Measurements from ENCODE around the gene KCNQ5.

The KCNQ5 gene

DNA sequence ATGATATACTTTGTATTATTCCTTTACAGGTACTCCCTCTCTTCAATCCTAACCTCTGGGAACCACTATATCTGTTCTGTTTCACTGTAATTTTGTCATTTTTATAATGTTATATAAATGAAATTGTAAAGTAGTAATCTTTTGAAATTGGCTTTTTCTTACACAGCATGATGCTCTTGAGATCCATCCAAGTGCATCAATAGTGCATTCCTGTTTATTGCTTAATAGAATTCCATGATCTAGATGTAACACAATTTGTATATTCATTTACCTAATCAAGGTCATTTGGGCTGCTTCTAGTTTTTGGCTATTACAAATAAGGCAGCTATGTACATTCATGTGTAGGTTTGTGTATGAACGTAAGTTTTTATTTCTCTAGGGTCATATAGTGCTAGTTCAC, 428.8 kb downstream of the KCNQ5 start:
- Histone ChIP-seq H3K4me1 (ENCODE audit: insufficient read depth, poor library complexity, severe bottlenecking) (peaks cover 9% of the 10 kb centered on the region), H3K4me3 (ENCODE audit: severe bottlenecking) (no peak overlapping the region), H3K27me3 (ENCODE audit: insufficient read depth, poor library complexity, severe bottlenecking) (no peaks in the 10 kb centered on the region), H3K27ac (ENCODE audit: poor library complexity, severe bottlenecking) (no peak overlapping the region), H3K36me3 (ENCODE audit: low read depth) (no peaks in the 10 kb centered on the region), H3K9me3 (ENCODE audit: severe bottlenecking) (no peaks in the 10 kb centered on the region)
- DNase-seq (ENCODE audit: low spot score): no peak
- TF ChIP-seq, protein P1, sequence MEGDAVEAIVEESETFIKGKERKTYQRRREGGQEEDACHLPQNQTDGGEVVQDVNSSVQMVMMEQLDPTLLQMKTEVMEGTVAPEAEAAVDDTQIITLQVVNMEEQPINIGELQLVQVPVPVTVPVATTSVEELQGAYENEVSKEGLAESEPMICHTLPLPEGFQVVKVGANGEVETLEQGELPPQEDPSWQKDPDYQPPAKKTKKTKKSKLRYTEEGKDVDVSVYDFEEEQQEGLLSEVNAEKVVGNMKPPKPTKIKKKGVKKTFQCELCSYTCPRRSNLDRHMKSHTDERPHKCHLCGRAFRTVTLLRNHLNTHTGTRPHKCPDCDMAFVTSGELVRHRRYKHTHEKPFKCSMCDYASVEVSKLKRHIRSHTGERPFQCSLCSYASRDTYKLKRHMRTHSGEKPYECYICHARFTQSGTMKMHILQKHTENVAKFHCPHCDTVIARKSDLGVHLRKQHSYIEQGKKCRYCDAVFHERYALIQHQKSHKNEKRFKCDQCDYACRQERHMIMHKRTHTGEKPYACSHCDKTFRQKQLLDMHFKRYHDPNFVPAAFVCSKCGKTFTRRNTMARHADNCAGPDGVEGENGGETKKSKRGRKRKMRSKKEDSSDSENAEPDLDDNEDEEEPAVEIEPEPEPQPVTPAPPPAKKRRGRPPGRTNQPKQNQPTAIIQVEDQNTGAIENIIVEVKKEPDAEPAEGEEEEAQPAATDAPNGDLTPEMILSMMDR (IDR thresholded peaks at IDR 0.05; ENCODE audit: poor library complexity, severe bottlenecking): no peak
- no peak for ATAC-seq (ENCODE audit: low read depth)

DNA sequence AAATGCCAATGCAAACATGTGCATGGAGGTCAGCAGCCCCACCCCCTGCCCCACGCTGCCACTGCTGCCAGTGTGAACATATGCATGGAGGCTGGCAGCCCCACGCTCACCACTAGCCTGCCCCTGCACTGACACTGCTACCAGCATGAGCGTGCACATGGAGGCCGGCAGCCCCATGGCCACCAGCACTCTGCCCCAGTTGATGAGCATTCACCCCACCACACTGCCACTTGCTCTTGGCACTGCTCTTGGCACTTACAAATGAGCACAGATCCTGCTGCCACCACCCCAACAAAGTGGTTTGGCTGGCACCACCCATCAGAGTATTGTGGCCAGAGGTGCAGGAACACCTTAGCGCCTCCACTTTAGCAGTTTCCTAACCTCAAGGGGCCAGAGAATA, 429.3 kb downstream of the KCNQ5 start:
- peaks cover 9% of the 10 kb centered on the region for H3K4me1 ChIP-seq (ENCODE audit: insufficient read depth, poor library complexity, severe bottlenecking)
- no peaks in the 10 kb centered on the region for H3K36me3 ChIP-seq (ENCODE audit: low read depth)
- no peak overlapping the region for H3K4me3 ChIP-seq (ENCODE audit: severe bottlenecking)
- no peaks in the 10 kb centered on the region for H3K9me3 ChIP-seq (ENCODE audit: severe bottlenecking)
- H3K27ac ChIP-seq (ENCODE audit: poor library complexity, severe bottlenecking): no peak overlapping the region
- peak; percentile 45 for DNase-seq (ENCODE audit: low spot score)
- TF ChIP-seq, protein P1 (IDR thresholded peaks at IDR 0.05; ENCODE audit: poor library complexity, severe bottlenecking): no peak
- no peaks in the 10 kb centered on the region for H3K27me3 ChIP-seq (ENCODE audit: insufficient read depth, poor library complexity, severe bottlenecking)
- no peak for ATAC-seq (ENCODE audit: low read depth)

DNA sequence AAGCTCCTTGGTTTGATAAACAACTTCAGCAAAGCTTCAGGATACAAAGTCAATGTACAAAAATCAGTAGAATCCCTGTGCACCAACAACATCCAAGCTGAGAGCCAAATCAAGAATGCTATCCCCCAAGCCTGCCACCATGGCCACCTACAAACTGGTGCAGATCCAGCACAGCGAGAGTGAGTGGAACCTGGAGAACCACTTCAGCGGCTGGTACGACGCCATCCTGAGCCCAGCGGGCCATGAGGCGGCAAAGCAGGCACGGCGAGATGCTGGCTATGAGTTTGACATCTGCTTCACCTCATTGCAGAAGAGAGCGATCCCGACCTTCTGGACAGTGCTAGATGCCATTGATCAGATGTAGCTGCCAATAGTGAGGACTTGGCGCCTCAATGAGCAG, 433.1 kb downstream of the KCNQ5 start:
- no peaks in the 10 kb centered on the region for H3K4me1 ChIP-seq (ENCODE audit: insufficient read depth, poor library complexity, severe bottlenecking)
- H3K9me3 ChIP-seq (ENCODE audit: severe bottlenecking): no peaks in the 10 kb centered on the region
- H3K27me3 ChIP-seq (ENCODE audit: insufficient read depth, poor library complexity, severe bottlenecking): no peaks in the 10 kb centered on the region
- no peaks in the 10 kb centered on the region for H3K36me3 ChIP-seq (ENCODE audit: low read depth)
- ATAC-seq (ENCODE audit: low read depth) (no peak), DNase-seq (ENCODE audit: low spot score) (no peak)
- TF ChIP-seq, protein P1 (IDR thresholded peaks at IDR 0.05; ENCODE audit: poor library complexity, severe bottlenecking): no peak
- H3K4me3 ChIP-seq (ENCODE audit: severe bottlenecking): no peak overlapping the region
- no peak overlapping the region for H3K27ac ChIP-seq (ENCODE audit: poor library complexity, severe bottlenecking)

DNA sequence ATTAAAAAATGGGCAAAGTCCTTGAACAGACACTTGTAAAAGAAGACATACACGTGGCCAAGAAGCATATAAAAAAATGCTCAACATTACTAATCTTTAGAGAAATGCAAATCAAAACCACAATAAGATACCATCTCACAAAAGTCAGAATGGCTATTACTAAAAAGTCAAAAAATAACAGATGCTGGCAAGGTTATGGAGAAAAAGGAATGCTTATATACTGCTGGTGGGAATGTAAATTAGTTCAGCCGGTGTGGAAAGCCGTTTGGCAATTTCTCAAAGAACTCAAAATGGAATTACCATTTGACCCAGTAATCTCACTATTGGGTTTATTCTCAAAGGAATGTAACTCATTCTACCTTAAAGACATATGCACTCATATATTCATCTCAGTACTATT, 436.9 kb downstream of the KCNQ5 start:
- Histone ChIP-seq H3K4me1 (ENCODE audit: insufficient read depth, poor library complexity, severe bottlenecking) (peaks cover under 1% of the 10 kb centered on the region), H3K27ac (ENCODE audit: poor library complexity, severe bottlenecking) (no peak overlapping the region), H3K36me3 (ENCODE audit: low read depth) (no peaks in the 10 kb centered on the region; the same call in 1 of the 2 replicates), H3K4me3 (ENCODE audit: severe bottlenecking) (no peak overlapping the region), H3K9me3 (ENCODE audit: severe bottlenecking) (no peaks in the 10 kb centered on the region), H3K27me3 (ENCODE audit: insufficient read depth, poor library complexity, severe bottlenecking) (no peaks in the 10 kb centered on the region)
- DNase-seq (ENCODE audit: low spot score) (no peak), ATAC-seq (ENCODE audit: low read depth) (no peak)
- TF ChIP-seq, protein P1 (IDR thresholded peaks at IDR 0.05; ENCODE audit: poor library complexity, severe bottlenecking): no peak

DNA sequence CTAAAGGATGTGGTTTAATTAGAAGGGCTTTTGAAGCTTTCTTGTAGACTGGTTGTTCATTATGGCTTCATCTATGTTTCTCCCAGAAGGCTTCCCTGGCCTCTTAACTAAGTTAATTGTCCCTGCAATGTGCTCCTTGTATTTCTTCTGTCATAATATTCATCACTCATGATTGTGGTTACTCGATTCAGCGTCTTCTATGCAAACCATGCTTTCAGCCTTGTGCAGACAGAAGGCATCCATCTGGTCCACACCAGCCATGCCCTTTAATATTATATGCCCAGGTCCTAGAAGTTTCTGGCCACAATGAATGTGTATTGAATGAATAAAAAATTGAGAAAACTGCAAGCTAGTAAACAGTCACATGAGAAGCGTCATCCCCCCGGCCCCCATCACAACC, 440.3 kb downstream of the KCNQ5 start:
- ATAC-seq (ENCODE audit: low read depth) (no peak), DNase-seq (ENCODE audit: low spot score) (no peak)
- no peak overlapping the region for H3K4me3 ChIP-seq (ENCODE audit: severe bottlenecking)
- TF ChIP-seq, protein P1 (IDR thresholded peaks at IDR 0.05; ENCODE audit: poor library complexity, severe bottlenecking): no peak
- H3K9me3 ChIP-seq (ENCODE audit: severe bottlenecking): no peaks in the 10 kb centered on the region
- no peaks in the 10 kb centered on the region for H3K27me3 ChIP-seq (ENCODE audit: insufficient read depth, poor library complexity, severe bottlenecking)
- no peaks in the 10 kb centered on the region; the same call in 1 of the 2 replicates for H3K36me3 ChIP-seq (ENCODE audit: low read depth)
- no peak overlapping the region for H3K27ac ChIP-seq (ENCODE audit: poor library complexity, severe bottlenecking)
- peaks cover 5% of the 10 kb centered on the region for H3K4me1 ChIP-seq (ENCODE audit: insufficient read depth, poor library complexity, severe bottlenecking)

Data from RWPE2 (cell line).